ENCODE data around the gene CEP112.
"Not testable (repeated sequence)": the region's sequence is repeated elsewhere in the genome, so short reads cannot be mapped to it uniquely, and the experiment has no call there.

Gene CEP112

DNA sequence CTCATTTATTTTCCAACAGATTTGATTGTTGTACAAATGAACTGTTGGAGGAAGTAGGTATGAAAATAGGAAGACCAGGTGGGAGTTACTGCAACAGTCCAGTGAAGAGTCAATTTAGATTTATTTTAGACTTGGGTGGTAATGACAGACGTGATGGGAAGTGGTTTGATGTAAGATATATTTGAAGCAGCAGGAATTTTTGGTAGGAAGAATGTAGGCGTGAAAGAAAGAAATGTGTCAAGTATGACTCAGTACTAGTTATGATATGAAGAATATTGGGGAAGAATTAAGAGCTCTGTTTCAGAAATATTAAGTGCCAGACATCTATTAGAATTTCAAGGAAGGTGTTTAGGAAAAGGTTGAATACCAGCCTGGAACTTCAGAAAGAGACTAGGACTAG, 382.6 kb downstream of the CEP112 start:
- DNase-seq, result no peak

GRCh38 chr17:65808566-65808965, 383.4 kb downstream of the CEP112 start:
- not testable (repeated sequence) for DNase-seq

GRCh38 chr17:65807361-65807760, 384.6 kb downstream of the CEP112 start:
- no peak for DNase-seq

DNA sequence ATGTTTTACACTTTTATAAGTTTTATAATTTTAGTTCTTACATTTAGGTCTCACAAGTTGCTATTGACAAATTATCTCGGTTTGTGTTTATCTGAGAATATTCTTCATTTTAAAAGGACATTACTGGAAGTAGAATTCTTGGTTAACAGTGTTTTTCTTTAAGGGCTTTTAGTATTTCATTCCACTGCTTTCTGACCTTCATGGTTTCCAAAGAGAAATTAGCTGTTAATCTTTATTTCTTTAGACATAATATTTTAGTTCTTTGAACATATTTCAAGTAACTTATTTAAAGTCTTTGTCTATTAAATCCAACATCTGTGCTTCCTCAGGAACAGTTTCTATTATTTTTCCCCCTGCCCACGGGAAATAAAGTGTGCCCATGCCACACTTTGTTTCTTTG, 390.4 kb downstream of the CEP112 start:
- DNase-seq, result no peak

DNA sequence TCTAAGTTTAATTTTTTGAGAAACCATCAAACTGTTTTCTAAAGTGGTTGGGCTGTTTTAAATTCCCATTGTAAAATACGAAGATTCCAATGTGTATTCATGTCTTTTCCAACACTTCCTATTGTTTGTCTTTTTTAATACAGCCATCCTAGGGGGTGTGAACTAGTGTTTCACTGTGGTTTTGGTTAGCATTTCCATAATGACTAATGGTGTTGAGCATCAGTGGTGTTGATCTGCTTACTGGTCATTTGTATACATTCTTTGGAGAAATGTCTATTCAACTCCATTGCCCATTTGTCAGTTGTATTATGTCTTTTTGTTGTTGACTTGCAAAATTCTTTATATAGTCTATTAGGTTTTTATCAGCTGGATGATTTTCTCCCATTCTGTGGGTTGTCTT, 391.3 kb downstream of the CEP112 start:
- no peak for DNase-seq

DNA sequence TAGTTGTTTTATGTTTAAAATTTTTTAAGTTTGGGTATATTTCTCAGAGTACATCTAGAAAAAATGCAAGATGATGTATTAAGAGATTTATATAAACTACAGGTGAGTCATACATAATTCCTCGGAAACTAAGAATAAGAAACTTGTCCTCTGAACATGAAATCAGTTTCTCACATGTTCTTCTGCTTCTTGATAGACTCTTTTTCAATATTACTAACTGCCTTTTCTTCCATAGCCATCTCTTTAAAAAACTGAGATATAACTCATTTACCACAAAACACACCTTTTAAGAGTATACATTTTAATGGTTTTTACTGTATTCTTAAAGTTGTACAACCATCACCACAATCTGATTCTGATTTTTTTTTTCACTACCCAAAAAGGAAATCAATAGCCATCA, 392.1 kb downstream of the CEP112 start:
- DNase-seq, result no peak

DNA sequence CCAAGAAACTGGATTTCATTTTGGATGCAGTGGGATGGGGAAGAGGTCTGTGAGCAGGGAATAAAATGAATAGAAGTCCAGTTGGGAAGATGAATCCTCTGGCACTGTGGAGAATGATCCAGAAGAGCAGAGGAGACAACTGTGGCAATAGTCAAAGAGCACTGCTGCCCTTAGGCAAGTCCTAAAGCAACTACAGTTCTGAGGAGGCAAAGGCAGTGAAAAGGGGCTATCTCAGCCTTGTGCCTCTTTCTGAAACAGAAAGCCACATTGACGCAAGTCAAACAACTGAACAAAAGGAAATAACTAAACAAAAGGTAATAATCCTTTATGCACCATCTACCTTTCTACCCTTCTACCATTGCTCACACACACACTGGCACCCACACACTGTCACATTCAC, 392.5 kb downstream of the CEP112 start:
- no peak for DNase-seq

DNA sequence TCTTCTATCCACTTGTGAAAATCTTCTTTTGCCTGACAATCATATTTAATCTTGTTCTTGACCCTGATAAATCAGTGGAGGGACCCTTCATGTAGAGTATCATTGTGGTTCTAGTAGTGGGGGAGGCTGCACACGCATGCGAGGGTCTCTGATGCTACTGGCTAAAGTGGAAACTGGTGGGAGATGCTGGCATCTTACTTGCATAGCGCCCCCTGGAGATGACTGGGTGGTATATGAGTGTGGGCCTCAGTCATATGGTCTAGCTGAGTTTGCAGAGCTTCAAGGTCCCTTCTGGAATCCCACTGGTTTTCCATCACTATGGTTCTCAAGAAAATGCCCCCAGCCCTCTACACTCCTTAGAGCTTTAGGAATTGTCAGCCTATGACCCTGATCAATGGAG, 394.1 kb downstream of the CEP112 start:
- no peak for DNase-seq

DNA sequence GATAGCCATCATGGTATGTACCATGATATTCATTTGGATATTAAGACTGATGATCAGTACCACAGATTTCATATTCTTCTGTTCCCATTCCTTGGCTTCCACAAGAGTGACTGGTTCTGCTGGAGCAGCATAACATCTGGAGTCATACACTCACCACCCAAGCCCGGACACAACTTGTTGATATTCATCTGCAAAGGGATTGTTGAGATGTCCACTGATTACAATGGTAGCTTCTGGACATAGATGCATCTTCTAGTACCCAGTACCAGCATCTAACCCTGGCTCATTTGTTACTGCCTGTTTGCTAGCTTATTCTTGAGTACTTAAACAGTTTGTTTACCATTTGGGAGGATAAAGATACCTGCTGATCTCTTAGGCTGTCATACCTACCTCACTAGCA, 394.8 kb downstream of the CEP112 start:
- no peak for DNase-seq

- DNase-seq, result no peak
Observed at GRCh38 chr17:65794572-65794971, 397.4 kb downstream of the CEP112 start.

DNA sequence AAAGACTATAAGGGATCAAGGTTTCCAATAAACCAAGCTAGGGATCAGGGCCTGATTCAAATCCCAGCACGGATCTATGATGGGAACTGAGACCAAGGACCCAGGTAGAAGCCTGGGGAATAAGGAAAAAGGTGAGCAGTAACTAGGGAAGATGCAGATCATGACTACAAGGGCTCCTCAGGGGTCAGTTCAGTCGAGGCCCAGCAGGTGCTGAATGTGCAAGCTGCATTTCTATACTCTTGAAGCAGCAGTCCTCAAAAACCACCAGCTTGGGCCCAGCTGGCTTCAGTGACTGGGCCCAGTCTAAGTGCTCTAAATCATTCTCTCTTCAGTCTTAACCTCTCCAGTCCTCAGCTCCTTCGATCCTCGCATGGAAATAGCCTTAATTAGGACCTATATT, 401.7 kb downstream of the CEP112 start:
- no peak for DNase-seq

GRCh38 chr17:65787503-65787902, 404.4 kb downstream of the CEP112 start:
- DNase-seq, result no peak

GRCh38 chr17:65786479-65786878, 405.5 kb downstream of the CEP112 start:
- DNase-seq, result no peak

DNA sequence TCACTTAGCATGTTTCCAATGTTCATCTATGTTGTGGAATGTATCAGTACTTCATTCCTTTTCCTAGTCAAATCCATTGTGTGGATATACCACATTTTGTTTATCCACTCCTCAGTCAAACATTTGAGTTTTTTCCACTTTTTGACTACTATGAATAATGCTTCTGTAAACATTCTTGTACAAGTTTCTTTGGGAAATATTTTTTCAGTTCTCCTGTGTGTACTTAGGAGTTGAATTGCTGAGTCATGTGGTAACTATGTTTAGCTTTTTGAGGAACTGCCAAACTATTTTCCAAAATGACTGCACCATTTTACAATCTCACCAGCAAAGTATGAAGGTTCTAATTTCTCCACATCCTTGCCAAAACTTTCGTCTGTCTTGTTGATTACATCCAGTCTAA, 406.8 kb downstream of the CEP112 start:
- no peak for DNase-seq

- DNase-seq, result no peak
Observed at GRCh38 chr17:65783845-65784334, 408.0 kb downstream of the CEP112 start.

GRCh38 chr17:65782104-65782706, 409.7 kb downstream of the CEP112 start:
- not testable (repeated sequence) for DNase-seq

- no peak for DNase-seq
Observed at GRCh38 chr17:65780111-65780510, 411.8 kb downstream of the CEP112 start.

- no peak for DNase-seq
Observed at GRCh38 chr17:65776890-65777289, 415.0 kb downstream of the CEP112 start.

- no peak for DNase-seq
Observed at GRCh38 chr17:65774787-65775186, 417.1 kb downstream of the CEP112 start.

DNA sequence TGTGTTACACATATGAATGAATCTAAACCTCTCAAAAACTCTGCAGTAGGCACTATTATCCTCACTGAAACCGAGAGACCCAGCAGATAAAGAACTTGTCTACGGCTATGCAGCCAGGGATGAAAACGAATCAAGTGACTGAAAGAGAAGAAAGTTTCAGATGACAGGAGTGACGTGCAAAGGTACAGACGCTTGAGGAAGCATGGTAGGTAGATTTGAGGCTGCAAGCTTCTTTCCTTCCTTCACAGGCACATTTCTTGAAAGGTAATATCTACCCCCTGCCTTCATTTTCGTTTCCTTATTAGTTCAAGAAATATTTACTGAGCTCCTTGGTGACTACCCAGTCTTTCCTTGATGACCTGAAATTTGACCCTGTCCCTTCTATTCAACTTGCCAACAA, 418.9 kb downstream of the CEP112 start:
- no peak for DNase-seq

GRCh38 chr17:65771704-65772103, 420.2 kb downstream of the CEP112 start:
- no peak for DNase-seq

- no peak for DNase-seq
Observed at GRCh38 chr17:65763786-65764185, 428.1 kb downstream of the CEP112 start.

DNA sequence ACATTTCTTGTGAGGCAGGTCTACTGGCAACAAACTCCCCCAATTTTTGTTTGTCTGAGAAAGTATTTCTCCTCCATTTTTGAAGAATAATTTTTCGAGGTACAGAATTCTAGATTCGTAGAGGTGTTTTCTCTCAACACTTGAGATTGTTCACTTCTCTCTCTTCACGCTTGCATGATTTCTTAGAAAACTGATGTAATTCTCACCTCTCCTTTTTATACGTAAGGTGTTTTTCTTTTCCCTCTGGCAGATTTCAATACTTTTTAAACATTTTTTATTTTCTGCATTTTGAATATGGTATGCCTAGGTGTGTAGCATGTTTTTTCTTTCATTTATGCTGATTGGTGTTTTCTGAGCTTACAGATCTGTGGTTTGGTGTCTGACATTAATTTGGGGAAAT, 429.0 kb downstream of the CEP112 start:
- no peak for DNase-seq

GRCh38 chr17:65759532-65759931, 432.4 kb downstream of the CEP112 start:
- DNase-seq, result no peak

GRCh38 chr17:65756760-65757159, 435.2 kb downstream of the CEP112 start:
- no peak for DNase-seq

DNA sequence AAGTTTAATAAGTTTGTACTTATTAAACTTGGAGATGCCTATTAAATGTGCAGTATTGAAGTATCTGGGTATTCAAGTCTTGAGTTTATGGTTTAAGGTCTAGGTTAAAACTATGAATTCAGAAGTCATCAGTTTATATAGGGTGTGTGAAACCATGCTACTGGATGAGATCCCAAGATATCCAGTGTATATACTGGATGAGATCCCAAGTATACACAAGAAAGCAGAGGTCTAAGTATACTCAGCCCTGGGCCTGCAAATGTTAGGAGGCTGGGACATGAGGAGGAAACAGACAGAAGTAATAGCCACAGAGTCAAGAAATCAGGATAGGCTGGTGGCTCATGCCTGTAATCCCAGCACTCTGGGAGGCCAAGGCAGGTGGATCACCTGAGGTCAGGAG, 436.1 kb downstream of the CEP112 start:
- no peak for DNase-seq

All from activated CD8-positive, alpha-beta memory T cell treated with anti-CD3 and anti-CD28 coated beads, Interleukin-2, amount 50 U/mL, for 4 hours (primary cell).